T follicular helper cell (primary cell): Measurements from ENCODE around the gene AK2.
"Not testable (repeated sequence)": the region's sequence is repeated elsewhere in the genome, so short reads cannot be mapped to it uniquely, and the experiment has no call there.

Experiments
- DNase-seq: peaks from one replicate; pipeline ENCODE4 v3.0.0-alpha.2; 2020; ENCODE audit warnings: low read depth
- total RNA-seq, 2 experiments: gene quantifications; one replicate each; lab custom pipeline; 2026; lab: John Stamatoyannopoulos, UW

The AK2 gene
- total RNA-seq: 111 to 323 reads per million in 2 experiments

DNA sequence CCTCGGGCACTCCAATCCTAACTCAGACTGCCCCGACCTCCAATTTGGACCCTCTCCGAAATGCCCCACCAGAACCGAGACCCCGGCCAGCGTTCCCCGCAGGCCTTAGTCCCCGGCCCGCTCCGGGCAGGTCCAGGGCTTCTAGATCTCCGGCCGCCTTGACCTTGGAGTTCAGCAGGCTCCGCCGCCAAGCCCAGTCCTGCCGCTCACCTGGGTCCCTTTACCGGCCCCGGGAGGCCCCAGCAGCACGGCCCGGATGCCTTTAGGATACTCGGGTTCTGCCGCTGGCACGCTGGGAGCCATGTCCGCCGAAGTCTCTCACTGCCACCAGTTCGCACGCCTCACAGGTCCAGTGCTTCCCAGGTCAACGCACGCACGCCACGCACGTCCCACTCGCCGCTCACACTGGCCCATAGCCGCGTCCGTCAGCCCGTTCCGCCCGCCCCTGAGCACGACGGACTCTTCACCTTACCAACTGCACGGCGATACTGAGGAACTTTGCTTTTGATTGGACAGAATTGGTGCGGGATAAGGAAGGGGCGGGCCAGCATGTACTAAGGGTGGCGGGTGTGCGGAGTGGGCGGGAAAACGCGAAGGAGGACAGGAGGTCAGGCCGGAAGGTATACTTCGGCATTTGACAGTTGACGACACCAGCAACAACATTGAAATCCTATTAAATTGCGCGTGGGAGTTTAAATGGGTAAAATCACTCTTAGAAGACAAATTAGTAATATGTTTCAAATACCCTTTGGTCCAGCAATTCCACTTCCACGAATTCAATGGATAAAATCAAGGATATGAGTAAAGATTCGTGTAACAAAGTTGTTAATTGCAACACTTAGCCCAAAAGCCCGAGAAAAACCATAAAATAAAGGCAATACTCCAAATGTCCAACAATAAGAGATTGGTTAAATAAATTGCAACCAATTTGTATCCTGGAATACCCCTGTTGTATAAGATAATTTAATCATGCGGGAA is at the start of gene AK2:
Gene AK2, minus strand, starts transcription at position 358 of the 978 bp plus-strand sequence. Its CDS starts 55 bp downstream, at position 303.
- peak; percentile 78 for DNase-seq

GRCh38 chr1:33086384-33086850 is 49.7 kb upstream of the AK2 start:
- peak; percentile 8 for DNase-seq

GRCh38 chr1:33085332-33085731 is 48.6 kb upstream of the AK2 start:
- no peak for DNase-seq

- no peak for DNase-seq
Measured at GRCh38 chr1:33082575-33083108, 46.0 kb upstream of the AK2 start.

DNA sequence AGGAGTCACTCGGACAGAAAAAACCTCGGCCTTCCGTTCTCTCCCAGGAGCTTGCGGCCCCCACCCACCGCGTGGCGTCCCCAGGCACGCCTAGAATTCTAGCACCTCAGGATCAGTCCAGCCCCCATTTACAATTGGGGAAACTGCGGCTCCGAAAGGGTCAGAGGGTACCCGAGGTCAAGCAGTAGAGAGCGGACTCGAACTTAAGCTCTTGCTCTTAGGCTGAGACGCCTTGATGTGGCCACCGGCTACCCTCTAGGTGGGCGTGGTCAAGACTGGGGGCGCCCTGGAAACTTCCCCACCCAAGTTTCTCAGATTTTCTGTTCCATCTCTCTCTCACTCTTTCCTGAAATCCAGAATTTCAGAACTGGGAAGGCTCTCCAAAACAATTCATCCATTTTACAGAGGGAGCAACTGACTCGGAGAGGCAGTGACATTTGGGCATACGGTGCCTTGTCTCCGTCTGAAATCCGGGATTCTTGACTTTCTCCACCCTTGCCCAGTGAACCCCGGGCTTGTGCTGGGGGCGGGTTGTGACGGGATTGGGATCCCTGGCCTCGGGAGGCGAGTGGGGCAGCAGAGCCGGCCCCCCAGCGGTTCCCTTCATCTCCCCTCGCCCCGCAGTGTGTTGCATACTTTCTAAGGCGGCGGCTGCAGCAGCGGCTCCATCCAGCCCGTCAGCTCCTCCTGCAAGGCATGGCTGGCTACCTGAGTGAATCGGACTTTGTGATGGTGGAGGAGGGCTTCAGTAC is 45.0 kb upstream of the AK2 start:
- no peak for DNase-seq

GRCh38 chr1:33080885-33081553 is 44.3 kb upstream of the AK2 start, which contains the start of gene AZIN2:
Gene AZIN2 (plus strand): TSS chr1:33081153. CDS start chr1:33082250, 1,097 bp downstream.
- DNase-seq: peak; percentile 97

GRCh38 chr1:33080373-33080772 is 43.7 kb upstream of the AK2 start:
- DNase-seq: no peak

DNA sequence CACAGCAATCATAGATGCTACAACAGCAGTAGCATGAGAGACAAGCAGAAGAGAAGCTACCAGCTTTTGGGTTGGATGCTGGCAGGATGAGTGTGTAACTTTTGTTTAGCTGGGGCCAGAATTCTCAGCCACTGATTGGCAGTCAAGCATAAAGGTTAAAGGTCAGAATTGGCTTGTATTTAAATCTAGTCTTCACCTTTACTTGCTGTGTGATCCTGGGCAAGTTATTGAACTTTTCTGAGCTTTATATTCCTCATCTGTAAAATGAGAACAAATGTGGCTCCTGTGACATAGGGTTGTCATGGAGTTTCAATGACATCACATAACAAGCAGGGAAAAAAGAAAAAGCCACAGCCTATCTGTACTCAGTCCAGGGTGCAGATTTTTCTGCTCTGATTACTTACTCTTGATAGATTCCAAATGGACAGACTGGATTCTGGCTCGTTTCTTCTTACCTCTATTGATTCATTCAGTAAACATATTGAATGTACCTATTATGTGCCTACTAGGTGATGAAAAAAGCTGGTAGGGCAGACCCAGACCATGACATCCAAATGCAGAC is 41.4 kb upstream of the AK2 start:
- no peak for DNase-seq

- DNase-seq: no peak
Measured at GRCh38 chr1:33074193-33074945, 37.7 kb upstream of the AK2 start.

- no peak for DNase-seq
Measured at GRCh38 chr1:33072707-33073106, 36.0 kb upstream of the AK2 start.

GRCh38 chr1:33070628-33071027 is 33.9 kb upstream of the AK2 start:
- DNase-seq: no peak

GRCh38 chr1:33068108-33068507 is 31.4 kb upstream of the AK2 start:
- not testable (repeated sequence) for DNase-seq

DNA sequence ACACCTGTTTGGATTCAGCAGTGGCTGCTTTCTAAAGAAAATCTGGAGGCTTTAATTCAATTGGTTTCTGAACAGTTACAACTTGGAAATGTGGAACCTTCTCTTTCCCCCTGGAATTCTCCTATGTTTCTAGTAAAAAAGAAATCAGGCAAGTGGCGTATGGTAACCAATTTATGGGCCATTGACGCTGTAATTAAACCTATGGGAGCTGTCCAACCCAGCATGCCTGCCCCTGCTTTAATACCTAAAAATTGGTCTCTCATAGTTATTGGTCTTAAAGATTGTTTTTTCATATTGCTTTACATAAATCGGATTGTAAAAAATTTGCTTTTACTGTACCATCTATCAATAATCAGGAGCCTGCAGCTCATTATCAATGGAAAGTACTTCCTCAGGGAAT is 29.8 kb upstream of the AK2 start:
- not testable (repeated sequence) for DNase-seq

DNA sequence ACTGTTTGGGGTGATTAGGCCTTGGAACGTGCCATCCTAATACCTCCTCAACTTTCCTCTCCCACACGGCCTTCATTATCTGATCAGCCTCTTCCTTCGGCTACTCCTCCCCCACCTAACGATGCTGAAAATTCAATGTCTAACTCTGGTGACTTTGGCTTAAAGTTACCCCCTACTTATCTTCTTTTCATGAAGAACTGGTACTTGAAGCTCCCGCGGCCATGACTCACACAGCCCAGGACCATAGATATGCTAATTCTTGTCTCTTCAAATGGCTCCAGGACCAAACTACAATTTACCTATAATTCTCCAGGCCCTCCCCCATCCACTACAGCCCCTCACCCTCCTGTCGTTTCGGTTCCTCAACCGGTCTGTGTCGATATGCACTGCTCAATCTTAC is 28.6 kb upstream of the AK2 start:
- no peak for DNase-seq

DNA sequence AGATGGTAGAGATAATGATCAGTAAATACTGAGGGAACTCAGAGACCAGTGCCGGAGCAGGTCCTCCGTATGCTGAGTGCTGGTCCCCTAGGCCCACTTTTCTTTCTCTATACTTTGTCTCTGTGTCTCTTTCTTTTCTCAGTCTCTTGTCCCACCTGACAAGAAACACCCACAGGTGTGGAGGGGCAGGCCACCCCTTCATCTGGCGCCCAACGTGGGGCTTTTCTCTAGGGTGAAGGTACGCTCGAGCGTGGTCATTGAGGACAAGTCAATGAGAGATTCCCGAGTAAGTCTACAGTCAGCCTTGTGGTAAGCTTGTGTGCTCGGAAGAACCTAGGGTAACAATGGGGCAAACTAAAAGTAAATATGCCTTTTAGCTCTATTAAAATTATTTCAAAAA is 27.6 kb upstream of the AK2 start:
- not testable (repeated sequence) for DNase-seq

DNA sequence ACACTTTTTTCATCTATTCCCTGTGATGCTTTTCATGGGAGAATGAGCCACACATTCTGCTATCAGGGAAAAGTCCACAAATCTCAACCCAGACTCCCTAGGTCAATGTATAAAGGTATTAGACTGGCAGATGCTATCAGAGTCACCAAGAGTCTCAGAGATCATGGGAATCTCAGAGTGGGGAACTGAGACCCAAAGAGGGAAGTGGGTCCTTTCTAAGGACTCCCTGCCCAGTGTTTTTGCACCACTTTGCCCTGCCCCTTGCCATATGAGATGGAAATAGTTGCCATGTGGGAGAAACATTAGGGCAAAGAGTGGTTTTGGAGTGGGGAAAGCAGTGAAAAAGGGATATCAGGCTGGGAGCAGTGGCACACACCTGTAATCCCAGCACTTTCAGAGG is 25.2 kb upstream of the AK2 start:
- no peak for DNase-seq

GRCh38 chr1:33060579-33061083 is 23.9 kb upstream of the AK2 start:
- DNase-seq: no peak

DNA sequence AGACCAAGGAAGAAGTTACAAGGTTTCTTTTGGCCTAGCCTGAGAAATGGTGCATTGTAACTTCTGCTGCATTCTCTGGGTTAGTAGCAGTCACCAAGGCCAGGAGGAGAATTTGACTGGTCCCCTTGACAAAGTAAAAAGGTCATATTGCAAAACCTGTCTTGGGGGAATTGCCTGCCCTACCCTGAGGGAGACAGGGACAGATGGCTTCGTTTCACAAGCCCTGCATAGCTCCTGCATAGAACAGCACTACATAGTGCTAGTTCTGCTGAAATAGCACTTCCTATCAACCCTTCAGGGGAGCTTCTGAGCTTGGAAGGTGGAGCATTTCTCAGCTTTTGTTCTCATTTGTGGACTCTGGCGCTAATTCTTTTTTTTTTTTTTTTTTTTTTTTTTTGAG is 20.4 kb upstream of the AK2 start:
- no peak for DNase-seq

- DNase-seq: no peak
Measured at GRCh38 chr1:33056426-33056825, 19.7 kb upstream of the AK2 start.
